Measurements from ENCODE around the gene LRRN2.

LRRN2 gene

GRCh38 chr1:204683284-204684205 is 2.0 kb downstream of the LRRN2 start:
- Mint-ChIP-seq H3K9me3 (no peaks in the 10 kb centered on the region), H3K4me1 (peaks cover 16% of the 10 kb centered on the region), H3K36me3 (ENCODE audit: low read depth) (no peaks in the 10 kb centered on the region)

GRCh38 chr1:204680461-204680860 is 5.1 kb downstream of the LRRN2 start:
- Mint-ChIP-seq H3K36me3 (ENCODE audit: low read depth) (no peaks in the 10 kb centered on the region), H3K9me3 (no peaks in the 10 kb centered on the region), H3K27me3 (ENCODE audit: low read depth) (peaks cover 44% of the 10 kb centered on the region), H3K4me3 (no peak overlapping the region), H3K4me1 (peaks cover 22% of the 10 kb centered on the region), H3K27ac (no peak overlapping the region)
- no peak for TF ChIP-seq CTCF (IDR thresholded peaks at IDR 0.05; ENCODE audit: unreplicated experiment in 3 of 3)

More at GRCh38 chr1:204683284-204684205, 2.0 kb downstream of the LRRN2 start:
- TF ChIP-seq CTCF (IDR thresholded peaks at IDR 0.05; ENCODE audit: unreplicated experiment in 3 of 3): no peak
- peak overlapping the region; percentile 85 to 90 (median 89) for H3K4me3 Mint-ChIP-seq
- H3K27me3 Mint-ChIP-seq (ENCODE audit: low read depth): peaks cover 58% of the 10 kb centered on the region
- H3K27ac Mint-ChIP-seq: peak overlapping the region in 2 of 3 experiments; percentile 7 to 15

- Mint-ChIP-seq H3K27ac (no peak overlapping the region), H3K36me3 (ENCODE audit: low read depth) (no peaks in the 10 kb centered on the region), H3K4me1 (peaks cover 22% of the 10 kb centered on the region), H3K27me3 (ENCODE audit: low read depth) (peaks cover 44% of the 10 kb centered on the region), H3K4me3 (no peak overlapping the region), H3K9me3 (no peaks in the 10 kb centered on the region)
- TF ChIP-seq CTCF (IDR thresholded peaks at IDR 0.05; ENCODE audit: unreplicated experiment in 3 of 3): no peak
Measured at GRCh38 chr1:204680051-204680450, 5.5 kb downstream of the LRRN2 start.

- Mint-ChIP-seq H3K27me3 (ENCODE audit: low read depth) (peaks cover 33% of the 10 kb centered on the region), H3K9me3 (no peaks in the 10 kb centered on the region), H3K27ac (no peak overlapping the region), H3K36me3 (ENCODE audit: low read depth) (no peaks in the 10 kb centered on the region), H3K4me3 (no peak overlapping the region), H3K4me1 (peaks cover 27% of the 10 kb centered on the region)
- TF ChIP-seq CTCF (IDR thresholded peaks at IDR 0.05; ENCODE audit: unreplicated experiment in 3 of 3): no peak
Measured at GRCh38 chr1:204678721-204679475, 6.6 kb downstream of the LRRN2 start.

GRCh38 chr1:204677864-204678263 is 7.7 kb downstream of the LRRN2 start:
- Mint-ChIP-seq H3K27me3 (ENCODE audit: low read depth) (peaks cover 25% of the 10 kb centered on the region), H3K4me3 (no peak overlapping the region), H3K36me3 (ENCODE audit: low read depth) (no peaks in the 10 kb centered on the region), H3K4me1 (peaks cover 27% of the 10 kb centered on the region), H3K9me3 (no peaks in the 10 kb centered on the region), H3K27ac (peak overlapping the region in 1 of 3 experiments; percentile 20)
- TF ChIP-seq CTCF (IDR thresholded peaks at IDR 0.05; ENCODE audit: unreplicated experiment in 3 of 3): no peak

All from nephron (organoid).